Fibroblast of mammary gland (primary cell): ENCODE data around the gene UGT1A8.

ENCODE experiments used
- DNase-seq: peaks from one replicate; pipeline ENCODE4 v3.0.0-alpha.2; 2010; ENCODE audit warnings: low read depth
- H3K4me3 ChIP-seq: 2 replicates; pipeline ENCODE4 v1.5.1; 2011; ENCODE audit warnings: low read depth, mild to moderate bottlenecking, low read length, moderate library complexity; ENCODE audit not compliant: control insufficient read depth
- CTCF ChIP-seq: conservative IDR thresholded peaks from 2 replicates; pipeline ENCODE4 v1.5.1; 2011; ENCODE audit warnings: low read depth, low read length, inconsistent platforms; ENCODE audit not compliant: control insufficient read depth, insufficient read depth

The UGT1A8 gene

DNA sequence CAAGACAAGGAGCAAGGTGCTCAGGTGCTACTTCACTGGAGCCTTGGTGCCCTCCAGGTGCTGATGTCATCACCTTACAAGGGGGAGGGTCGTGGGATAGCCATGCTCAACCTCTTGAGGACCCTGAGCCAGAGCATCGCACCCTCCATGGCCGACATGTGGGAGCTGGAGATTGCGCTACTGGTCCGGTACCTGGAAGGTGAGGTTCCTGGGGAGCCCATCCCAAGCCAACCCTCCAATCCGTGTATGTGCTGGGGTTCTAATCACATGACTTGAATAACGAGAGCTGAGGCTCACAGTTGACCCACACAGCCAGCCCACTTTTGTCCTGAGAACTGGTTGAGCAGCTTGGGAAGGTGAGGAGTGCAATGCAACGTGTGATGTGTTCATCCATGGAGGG is 186.6 kb downstream of the UGT1A8 start:
- H3K4me3 ChIP-seq: no peak overlapping the region
- no peak for TF ChIP-seq CTCF
- DNase-seq: no peak

- DNase-seq: no peak
- no peak overlapping the region for H3K4me3 ChIP-seq
- peak; percentile 11 for TF ChIP-seq CTCF
These were observed 189.9 kb downstream of the UGT1A8 start for GRCh38 chr2:233807215-233807865.

- no peak for DNase-seq
- no peak overlapping the region for H3K4me3 ChIP-seq
- TF ChIP-seq CTCF: no peak
These were observed 190.8 kb downstream of the UGT1A8 start for GRCh38 chr2:233807966-233808935.

GRCh38 chr2:233810385-233810784 is 193.0 kb downstream of the UGT1A8 start:
- no peak for TF ChIP-seq CTCF
- no peak overlapping the region for H3K4me3 ChIP-seq
- no peak for DNase-seq

- no peak for DNase-seq
- no peak overlapping the region for H3K4me3 ChIP-seq
- TF ChIP-seq CTCF: no peak
These were observed 193.7 kb downstream of the UGT1A8 start for GRCh38 chr2:233811087-233811486.

DNA sequence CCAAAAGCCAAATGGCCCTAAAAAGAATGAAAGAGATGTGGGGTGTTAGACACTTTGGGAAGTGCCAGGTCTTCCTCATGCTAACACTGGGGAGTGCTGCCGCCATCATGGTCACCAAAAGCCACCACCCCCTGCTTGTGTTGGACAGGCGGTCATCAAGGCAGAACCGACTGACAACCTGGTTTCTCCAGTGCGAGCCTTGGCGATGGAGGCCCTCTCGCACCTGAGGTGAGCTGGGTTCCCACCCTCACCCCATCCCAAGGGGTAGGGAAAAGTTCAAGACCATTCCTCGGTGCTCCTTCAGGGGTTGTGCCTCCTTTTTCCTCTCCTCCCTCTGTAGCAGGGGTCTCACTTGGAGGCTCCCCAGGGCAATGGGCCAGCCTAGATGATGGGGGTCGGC is 194.3 kb downstream of the UGT1A8 start:
- no peak for DNase-seq
- no peak overlapping the region for H3K4me3 ChIP-seq
- no peak for TF ChIP-seq CTCF
